Left lobe of liver (tissue), 2 donors: ENCODE measurements around the gene FANK1. TPM values are rescaled to one million over a fixed set of nuclear protein-coding genes. Genes with fewer than 3 reads are reported as not detected.

Experiments used
- ATAC-seq: fragments of 200-7000 bp; cut with Tn5 transposase; one replicate; pipeline ENCODE4 v1.9.1; 2020; ENCODE audit warnings: mild to moderate bottlenecking, moderate library complexity
- DNase-seq: peaks from one replicate; pipeline ENCODE4 v3.0.0-alpha.2; 2020; ENCODE audit warnings: low spot score
- total RNA-seq: library from RNA; stranded (reverse); gene quantifications from one replicate; pipeline ENCODE4 v1.2.1, GENCODE V29; 2021
- donor health status: DM: no; HTN: no; CAD: no; lungs with moderate emphysema.
- donor health status: DM: no; HTN: yes; CAD: no.

Gene FANK1, protein sequence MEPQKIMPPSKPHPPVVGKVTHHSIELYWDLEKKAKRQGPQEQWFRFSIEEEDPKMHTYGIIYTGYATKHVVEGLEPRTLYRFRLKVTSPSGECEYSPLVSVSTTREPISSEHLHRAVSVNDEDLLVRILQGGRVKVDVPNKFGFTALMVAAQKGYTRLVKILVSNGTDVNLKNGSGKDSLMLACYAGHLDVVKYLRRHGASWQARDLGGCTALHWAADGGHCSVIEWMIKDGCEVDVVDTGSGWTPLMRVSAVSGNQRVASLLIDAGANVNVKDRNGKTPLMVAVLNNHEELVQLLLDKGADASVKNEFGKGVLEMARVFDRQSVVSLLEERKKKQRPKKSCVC
- total RNA-seq, result not detected

DNA sequence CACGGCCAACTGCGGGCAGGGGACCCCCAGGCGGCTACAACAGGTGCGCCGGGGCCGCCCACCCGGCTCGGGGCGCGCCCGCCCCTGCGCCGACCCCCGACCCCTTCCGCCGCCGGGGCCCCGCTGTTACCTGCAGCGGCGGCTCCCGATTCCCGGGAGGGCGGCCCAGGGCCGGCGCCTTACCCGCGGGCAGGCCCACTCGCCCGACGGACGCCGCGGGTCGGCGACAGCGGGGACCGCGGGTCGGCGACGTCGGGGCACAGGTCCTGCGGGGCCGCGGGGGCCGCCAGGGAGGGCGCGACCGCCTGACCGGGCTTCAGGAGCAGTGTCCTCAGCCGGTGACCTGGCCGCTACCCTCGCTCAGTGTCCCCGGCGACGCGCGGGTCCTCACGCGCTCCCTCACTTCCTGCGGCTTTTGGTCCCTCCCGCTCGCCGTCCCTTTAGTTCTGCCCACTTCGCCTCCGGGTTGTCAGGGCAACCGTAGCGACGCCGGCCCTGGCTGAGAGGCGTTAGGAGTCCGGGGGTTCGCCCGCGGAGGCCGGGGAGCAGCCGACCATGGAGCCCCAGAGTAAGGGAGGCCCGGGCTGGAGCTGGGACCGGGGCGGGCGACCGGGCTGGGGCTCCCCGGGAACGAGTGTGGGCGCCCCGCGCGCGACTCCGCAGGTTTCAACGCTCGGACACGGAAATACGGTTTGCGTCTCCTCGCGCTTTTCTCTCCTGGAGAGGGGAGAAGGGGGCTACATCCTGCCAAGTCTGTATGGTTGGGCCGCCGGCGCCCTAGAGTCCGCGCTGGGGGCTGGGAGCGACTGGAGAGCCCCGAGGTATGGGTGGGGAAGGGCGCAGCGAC is at the start of gene FANK1:
Gene FANK1 (plus strand): TSS at position 477 of the 847 bp plus-strand sequence. CDS start 79 bp downstream, at position 556.
- ATAC-seq (peak; percentile 93), DNase-seq (peak; percentile 94)

DNA sequence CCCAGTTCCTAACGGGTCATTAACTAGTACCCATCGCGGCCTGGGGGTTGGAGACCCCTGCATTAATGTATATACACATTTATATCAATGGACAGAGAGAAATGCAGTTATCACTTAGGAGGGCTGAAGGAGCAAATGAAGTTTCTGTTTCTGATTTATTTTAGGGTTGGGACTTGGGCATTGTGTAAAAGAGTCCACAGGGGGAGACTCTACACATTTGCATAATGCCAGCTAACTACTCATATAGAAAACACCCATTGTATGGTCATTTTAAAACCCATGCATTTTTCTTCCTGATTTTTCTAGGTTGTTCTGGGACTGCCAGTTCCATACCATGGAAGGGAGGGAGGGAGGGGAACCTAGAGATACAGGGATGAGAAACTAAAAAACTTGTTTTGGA is 49.5 kb upstream of the FANK1 start:
- DNase-seq (no peak), ATAC-seq (no peak)

DNA sequence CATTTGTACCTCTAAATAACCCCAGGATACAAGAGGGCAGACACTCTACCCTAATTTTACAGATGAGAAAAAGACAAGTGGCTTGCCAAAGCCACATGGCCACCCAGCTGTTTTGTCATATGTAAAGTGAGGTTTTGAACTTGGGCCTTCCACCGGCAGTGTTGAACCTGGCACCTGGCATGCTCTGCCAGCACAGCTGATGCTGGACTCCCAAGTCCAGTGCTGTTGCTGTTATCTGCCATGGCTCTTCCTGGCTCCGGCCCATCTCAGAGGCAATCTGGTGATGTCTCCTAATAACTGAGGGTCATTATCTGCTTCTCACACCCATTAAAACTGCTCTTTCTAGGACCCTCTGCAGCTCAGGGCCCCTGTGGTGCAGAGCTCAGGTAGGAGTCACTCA is 48.0 kb upstream of the FANK1 start:
- peak; percentile 79 for DNase-seq
- ATAC-seq, result peak; percentile 82

DNA sequence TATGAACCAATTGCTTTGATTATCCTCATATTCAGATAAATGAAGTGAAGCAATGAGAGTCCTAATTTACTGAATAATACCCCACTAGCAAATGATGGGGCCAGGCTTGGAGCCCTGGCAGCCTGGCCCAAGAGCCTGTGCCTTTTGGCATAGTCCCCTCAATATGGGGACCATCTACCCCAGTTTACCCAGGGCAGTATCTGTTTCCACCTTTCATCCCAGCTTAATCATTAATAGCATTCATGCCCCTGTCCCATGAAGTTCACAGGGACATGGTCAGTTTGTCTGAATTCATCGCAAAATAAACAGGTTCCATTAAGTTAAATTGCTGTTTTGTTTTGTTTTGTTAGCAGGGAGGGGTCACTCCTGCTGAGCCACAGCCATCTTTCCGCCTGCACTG is 47.5 kb upstream of the FANK1 start:
- no peak for DNase-seq
- peak; percentile 52 for ATAC-seq

DNA sequence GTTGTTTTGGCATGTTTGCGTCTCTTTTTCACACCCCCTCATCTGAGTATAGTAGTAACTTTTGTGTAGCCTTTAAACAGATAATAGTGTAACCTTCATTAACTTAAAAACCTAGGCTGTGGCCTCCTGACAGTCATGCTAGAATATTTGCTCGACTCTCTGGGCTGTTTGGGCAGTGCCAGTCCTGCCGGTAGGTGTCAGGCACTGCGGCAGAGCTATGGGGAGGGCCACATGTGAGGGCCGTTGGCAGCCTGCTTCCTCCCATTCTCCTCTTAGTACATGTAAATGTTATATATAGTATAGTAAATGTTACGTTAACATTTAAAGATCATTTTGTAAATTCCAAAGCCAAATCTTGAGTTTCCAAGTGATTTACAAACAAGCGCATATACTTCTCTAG is 46.9 kb upstream of the FANK1 start:
- ATAC-seq (peak; percentile 70), DNase-seq (no peak)

DNA sequence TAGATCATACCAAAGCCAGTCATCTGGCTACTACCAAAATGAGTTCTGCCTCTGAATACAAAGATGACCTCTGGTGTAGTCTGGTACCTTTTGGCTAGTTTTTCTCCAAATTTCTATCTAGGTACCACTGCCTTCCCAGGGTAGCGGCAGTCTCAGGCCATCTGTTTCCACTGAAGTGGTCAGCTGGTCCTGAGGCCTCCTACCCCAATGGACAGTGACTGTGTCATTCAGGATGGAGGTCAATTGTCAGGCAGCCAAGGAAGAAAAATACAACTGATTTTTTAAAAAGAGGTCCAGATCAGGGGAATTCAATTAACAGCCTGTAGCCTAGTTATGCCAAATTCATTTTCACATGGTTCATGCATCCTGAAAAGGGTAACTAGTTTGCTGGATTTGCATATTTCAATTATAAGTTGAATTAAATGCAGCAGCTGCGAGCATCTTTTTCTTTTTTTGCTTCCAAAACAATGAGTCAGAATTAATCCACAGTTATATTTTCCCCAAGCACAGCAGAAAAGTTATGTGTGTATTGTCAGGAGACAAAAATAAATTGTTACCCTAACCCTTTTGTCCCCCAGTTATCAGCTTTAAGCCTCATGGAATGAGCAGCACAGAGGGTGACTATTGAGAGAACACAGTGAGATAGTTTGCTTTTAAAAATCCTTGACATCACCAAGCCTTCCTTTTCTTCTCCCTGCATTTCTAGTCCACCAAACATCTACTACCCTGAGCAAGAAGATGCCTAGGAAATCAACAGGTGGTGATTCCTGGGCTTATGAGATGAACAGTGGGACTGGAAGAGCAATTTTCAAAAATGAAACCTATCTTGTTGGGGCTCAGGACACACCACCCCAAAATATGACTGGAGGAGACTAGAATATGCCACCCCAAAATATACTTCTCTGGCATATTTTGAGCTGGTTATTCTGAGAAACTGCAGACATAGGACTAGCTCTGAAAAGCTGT is 45.3 kb upstream of the FANK1 start:
- DNase-seq, result no peak
- no peak for ATAC-seq

DNA sequence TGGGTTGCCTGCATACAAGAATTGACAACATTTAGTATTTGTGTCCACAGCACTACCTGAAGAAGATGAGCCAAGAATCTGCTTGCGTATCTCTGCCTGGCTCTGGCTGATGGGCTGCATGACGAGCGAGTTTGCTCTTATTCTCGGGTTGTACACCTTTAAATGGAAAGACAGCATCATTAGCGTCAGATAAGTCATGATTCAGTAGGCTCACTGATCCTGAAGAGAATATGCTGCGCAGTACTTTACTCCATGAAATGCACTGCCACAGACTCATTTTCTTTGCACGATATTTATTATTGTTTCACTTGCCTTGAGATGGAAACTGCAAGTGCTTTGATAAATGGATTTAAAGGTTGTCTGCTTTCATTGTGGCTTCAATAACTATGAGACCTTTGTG is 43.9 kb upstream of the FANK1 start:
- DNase-seq (no peak), ATAC-seq (no peak)

DNA sequence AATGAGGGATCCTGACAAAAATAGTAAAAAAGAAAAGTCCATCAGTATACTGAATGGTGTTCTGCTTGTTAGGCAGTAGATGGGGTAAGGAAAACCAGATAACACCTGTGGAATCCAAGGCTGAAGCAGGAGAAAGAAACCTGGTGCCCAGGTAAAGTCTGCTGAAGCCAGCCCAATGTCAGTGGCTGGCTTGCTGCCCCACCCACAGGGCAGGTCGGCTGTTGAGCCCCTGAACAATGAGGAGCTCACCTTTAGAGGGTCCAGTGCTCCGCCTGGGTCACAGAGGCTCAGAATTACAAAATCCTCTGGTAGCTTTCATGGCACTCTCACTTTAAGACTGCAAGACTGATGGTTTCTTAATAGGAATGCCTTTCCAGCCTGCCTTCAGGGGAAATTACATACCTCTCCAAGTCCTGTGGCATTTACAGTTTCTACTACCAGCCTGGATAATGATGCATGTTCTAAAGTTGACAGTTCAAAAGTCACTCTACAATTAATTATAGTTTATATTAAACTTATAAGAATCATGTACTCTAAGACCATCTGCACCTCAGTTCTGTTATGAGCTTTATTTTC is 39.1 kb upstream of the FANK1 start:
- DNase-seq, result no peak
- no peak for ATAC-seq

DNA sequence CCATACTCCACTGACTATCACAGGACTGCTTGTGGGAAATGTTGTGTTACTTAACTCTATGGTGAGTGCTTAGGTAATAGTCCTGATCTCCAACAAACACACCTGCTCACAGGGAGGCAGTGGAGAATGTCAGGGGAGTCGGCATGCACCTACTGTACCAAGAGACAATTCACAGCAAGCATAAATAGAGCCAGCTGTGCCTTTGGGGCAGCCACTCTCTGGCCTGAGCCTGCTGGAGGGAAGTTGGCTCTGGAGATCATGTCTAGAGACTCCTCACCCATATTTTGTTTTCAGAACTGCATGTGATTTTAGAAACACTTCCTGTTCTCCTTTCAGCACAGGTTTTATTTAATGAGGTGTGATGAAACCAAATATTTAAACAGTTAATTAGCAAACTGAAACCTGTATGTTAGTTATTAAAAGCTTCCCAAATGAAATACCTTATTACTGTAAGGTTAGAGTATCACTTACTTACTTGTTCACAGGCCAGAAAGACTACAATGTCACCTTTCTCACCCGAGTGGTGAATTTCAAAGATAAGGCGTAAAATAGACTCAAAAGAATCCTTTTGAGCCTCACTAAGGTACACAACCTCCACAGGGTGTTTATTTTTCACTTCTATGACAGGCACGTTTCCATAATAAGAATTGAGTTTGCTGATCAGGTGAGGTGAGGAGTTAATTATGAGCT is 37.1 kb upstream of the FANK1 start:
- DNase-seq (no peak), ATAC-seq (no peak)

DNA sequence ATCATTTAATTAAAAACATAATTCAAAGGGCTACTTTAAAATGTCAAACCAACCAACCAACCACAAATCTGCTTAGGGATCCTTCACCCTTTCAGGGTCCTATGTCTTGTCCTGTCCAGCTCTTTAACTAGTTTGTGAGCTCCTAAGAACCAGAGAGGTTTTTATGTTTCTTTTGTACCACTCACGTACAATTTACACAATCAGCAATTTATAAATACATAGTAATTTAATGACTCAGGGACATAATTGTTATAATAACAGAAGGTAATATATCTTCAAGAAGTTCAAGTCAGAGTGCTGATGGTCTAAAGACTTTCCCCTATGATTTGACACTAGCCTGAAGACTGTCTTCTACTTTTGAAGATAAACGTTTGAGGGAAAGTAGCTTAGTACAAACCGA is 31.2 kb upstream of the FANK1 start:
- DNase-seq, result no peak

DNA sequence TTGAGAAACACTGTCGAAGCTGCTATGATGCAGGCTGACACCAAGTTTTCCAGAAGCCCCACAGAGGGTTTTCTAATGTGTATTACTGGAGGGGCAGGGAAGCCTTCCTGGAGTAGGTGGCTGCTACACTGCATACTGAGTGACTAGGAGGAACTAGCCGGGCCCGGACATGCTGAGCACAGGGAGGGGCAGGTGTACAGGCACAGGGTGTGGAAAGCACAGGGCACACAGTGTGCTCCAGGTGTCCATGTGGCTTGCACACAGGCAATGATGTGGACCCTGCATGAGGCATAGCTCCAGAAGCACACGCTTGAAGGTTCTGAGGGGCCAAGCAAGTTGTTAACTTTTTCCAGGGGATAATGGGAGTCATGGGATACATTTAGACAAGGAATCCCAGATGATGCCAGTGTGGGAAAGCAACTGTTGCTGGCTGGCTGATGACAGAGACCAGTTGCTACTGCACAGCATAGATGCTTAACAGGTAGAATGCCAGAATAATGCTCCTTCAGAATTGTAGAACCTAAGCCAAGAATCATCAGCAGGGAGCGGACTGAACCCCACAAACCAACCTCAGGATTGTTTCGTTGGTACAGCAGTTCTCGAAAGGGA is 29.8 kb upstream of the FANK1 start:
- DNase-seq (no peak), ATAC-seq (no peak)

More for the DNA sequence above, 31.2 kb upstream of the FANK1 start:
- ATAC-seq, result no peak

DNA sequence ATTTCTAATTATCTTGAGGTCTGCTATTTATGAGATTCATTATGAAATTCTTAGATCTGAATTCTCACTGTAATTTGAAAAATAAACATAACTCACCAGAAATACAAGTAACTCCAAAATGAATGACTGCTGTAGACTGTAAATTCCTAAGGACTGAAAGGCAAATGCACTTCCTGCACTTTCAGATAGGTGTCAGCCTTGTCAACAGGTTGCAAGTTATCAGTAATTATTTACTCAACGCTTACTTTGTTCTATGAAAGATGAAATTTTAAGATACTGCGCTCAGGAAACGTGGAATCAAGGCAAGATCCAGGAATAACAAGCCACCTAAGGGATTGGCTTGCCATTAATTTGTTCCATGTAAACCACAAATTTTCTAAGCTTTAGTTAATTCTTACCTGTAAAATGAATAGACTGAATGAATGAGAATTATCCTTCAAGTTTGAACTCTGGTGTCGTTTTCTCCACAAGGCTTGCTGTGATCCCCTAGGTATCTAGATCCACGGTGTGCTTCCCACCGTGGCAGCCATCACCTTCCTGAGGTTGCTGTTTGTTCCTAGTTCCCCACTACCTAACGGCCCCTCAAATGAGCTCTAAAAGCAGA is 27.9 kb upstream of the FANK1 start:
- ATAC-seq (peak; percentile 79), DNase-seq (no peak)

DNA sequence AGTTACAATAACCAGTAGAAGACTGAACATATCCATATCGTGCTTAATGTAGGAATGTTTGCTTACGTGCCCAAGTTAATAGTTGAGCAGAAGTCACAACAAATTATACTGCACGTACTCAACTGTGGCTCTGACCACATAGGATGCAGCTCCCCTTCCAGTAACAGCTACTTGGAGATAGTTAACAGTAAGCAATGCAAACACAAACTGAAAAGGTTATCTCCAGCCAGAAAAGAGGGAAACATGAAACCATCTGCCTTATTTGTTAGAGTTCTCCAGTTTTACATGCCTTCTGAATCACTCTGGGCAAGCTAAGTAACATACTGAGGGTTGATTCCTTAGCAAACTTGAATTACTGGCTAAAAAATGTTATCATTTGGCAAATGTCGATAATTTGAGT is 25.0 kb upstream of the FANK1 start:
- no peak for DNase-seq
- no peak for ATAC-seq

DNA sequence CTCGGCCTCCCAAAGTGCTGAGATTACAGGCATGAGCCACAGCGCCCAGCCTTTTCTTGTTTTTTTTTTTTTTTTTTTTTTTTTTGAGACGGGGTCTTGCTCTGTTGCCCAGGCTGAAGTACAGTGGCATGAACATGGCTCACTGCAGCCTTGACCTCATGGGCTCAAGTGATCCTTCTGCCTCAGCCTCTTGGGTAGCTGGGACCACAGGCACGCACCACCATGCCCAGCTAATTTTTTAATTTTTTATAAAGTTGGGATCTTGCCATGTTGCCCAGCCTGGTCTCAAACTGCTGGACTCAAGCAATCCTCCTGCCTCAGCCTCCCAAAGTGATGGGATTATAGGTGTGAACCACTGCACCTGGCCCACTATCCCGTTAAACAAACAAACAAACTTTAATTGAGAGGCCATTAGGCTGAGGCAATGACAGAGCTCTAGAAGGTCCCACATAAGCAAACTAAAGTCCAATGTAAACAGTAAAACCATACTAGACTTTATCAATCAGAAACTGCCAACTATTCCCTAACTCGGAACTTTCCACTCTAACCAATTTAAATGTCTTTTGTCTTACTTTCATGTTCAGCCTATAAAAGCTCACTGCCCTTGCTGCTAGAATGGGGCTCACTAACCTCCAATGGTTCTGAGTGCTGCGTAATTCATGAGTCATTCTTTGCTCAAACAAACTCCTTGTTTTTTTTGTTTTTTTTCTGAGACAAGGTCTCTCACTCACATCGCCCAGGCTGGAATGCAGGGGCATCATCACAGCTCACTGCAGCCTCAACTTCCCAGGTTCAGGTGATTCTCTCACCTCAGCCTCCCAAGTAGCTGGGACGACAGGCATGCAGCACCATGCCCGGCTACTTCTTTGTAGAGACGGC is 17.2 kb upstream of the FANK1 start:
- ATAC-seq (no peak), DNase-seq (no peak)

DNA sequence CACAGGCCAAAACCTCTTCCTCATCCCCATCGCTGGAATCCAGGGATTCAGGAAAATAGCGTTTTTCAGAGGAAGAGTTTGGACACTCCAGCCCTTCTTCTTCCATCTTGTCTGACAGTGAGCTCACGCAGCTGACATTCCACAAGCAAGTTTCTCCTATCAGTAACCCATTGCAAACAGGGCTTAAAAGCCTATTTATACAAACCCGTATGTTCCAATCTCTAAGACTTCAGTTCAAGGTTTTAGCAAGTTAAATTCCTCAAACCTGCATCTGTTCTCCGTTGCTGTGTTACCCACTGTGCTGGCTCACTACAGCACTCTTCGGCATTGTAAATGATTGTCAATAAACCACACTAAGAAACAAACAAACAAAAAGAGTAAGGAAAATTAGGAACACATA is 15.6 kb upstream of the FANK1 start:
- ATAC-seq (no peak), DNase-seq (no peak)

DNA sequence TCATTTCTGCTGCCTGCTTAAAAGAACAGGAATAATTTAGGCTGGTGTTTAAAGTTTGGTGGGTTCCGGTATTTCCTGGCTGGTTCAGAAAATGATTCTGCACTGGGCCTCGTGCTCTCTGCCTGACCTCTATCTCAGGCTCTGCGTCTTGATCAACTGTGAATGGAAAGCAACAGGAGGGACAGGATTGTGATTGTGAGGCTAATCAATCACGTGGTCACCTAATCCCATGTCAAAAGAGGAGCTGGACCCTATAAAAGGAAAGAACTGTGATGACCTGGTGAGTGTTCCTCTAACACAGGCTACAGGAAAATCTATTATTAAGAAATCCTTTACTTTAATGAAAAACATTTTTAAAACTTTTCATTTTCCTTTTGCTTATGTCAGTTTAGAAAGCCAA is 15.2 kb upstream of the FANK1 start, which contains the start of gene DHX32:
Gene DHX32 (minus strand): TSS at position 101 of the 400 bp plus-strand sequence. CDS start 468 bp downstream, outside the sequence.
- ATAC-seq (no peak), DNase-seq (no peak)

DNA sequence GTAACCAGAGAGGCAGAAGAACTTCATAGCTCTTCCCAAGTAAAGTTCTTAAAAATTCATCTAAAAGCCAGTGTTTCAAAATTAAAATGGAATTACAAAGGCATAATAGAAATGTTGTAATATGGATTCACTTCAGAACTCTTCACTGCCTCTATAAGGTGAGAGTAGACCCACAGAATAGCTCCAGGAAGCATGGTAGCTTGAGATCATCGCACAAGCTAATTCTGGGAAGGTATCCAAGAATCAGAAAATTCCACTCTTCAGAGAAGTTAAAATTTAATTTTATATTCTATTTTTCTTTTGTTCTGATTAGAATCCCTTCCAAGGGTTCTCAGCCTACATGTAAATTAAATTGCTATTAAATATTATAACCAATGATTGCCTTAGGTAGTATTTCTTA is 13.8 kb upstream of the FANK1 start:
- no peak for ATAC-seq
- no peak for DNase-seq

DNA sequence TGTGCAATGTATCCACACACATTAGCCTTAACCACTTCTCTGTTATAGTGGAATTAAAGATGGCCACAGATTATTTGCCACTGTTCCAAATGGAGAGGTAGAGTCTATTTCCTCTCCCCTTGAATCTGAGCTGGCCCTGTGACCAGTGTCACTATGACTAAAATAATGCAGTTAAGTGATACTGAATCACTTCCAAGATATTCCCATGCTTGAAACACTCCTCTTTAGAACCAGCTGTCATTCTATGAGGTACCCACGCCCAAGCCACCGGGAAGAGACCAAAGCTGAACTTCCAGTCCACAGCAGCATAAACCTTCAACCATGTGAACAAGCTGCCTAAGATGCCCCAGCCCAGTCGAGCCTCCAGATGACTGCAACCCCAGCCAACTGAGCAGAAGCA is 13.2 kb upstream of the FANK1 start:
- ATAC-seq (no peak), DNase-seq (no peak)
